ENCODE results near the gene ZNF700.

- TF ChIP-seq CTCF (optimal IDR thresholded peaks at IDR 0.05 in 1 of 3, IDR thresholded peaks at IDR 0.05 in 1 of 3, conservative IDR thresholded peaks at IDR 0.05 in 1 of 3; ENCODE audit: extremely low read depth in 1 of 3, insufficient read depth in 2 of 3, low read length in 3 of 3) (no peak), EZH2 (IDR thresholded peaks at IDR 0.05; ENCODE audit: low read length) (no peak)
Measured at GRCh38 chr19:11973019-11973810, 48.3 kb downstream of the ZNF700 start.
